Glomerular endothelial cell (primary cell): ENCODE measurements around the gene HSPBAP1. TPM values are rescaled to one million over a fixed set of nuclear protein-coding genes. Genes with fewer than 3 reads are reported as not detected.
"Not testable (repeated sequence)": the region's sequence is repeated elsewhere in the genome, so short reads cannot be mapped to it uniquely, and the experiment has no call there.

Source experiments
- DNase-seq: peaks from one replicate; pipeline ENCODE4 v3.0.0-alpha.2; 2011; ENCODE audit warnings: low read depth, low spot score; ENCODE audit errors: extremely low read depth
- total RNA-seq: library from RNA; depleted of rRNA; stranded (reverse); fragments of >200 nt; gene quantifications from 2 replicates; pipeline ENCODE4 v1.2.3, GENCODE V29; 2015

Gene HSPBAP1
- total RNA-seq, 1 donor from 2014 or later, result 6.4 TPM

- no peak for DNase-seq
These were observed 51.4 kb downstream of the HSPBAP1 start for GRCh38 chr3:122742234-122742633.

- no peak for DNase-seq
These were observed 54.5 kb downstream of the HSPBAP1 start for GRCh38 chr3:122739172-122739571.

GRCh38 chr3:122732682-122733525 lies 60.7 kb downstream of the HSPBAP1 start:
- DNase-seq, result not testable (repeated sequence)

GRCh38 chr3:122730240-122730639 lies 63.4 kb downstream of the HSPBAP1 start:
- no peak for DNase-seq

GRCh38 chr3:122728756-122729514 lies 64.7 kb downstream of the HSPBAP1 start:
- no peak for DNase-seq

GRCh38 chr3:122728186-122728585 lies 65.4 kb downstream of the HSPBAP1 start:
- DNase-seq, result no peak

GRCh38 chr3:122727766-122728165 lies 65.9 kb downstream of the HSPBAP1 start:
- no peak for DNase-seq

GRCh38 chr3:122727294-122727693 lies 66.3 kb downstream of the HSPBAP1 start:
- DNase-seq, result no peak

GRCh38 chr3:122725106-122725505 lies 68.5 kb downstream of the HSPBAP1 start:
- DNase-seq, result no peak

- DNase-seq, result no peak
These were observed 74.2 kb downstream of the HSPBAP1 start for GRCh38 chr3:122719273-122719921.

GRCh38 chr3:122716667-122717066 lies 77.0 kb downstream of the HSPBAP1 start:
- no peak for DNase-seq

- DNase-seq, result peak; percentile 9
These were observed 79.4 kb downstream of the HSPBAP1 start for GRCh38 chr3:122714273-122714672.

GRCh38 chr3:122710616-122711251 lies 82.9 kb downstream of the HSPBAP1 start:
- DNase-seq, result not testable (repeated sequence)

GRCh38 chr3:122705379-122705778 lies 88.3 kb downstream of the HSPBAP1 start:
- DNase-seq, result no peak

GRCh38 chr3:122700193-122700592 lies 93.4 kb downstream of the HSPBAP1 start:
- no peak for DNase-seq

GRCh38 chr3:122697952-122698620 lies 95.5 kb downstream of the HSPBAP1 start:
- DNase-seq, result no peak

- no peak for DNase-seq
These were observed 97.6 kb downstream of the HSPBAP1 start for GRCh38 chr3:122695927-122696561.

- no peak for DNase-seq
These were observed 98.7 kb downstream of the HSPBAP1 start for GRCh38 chr3:122694966-122695365.

- DNase-seq, result no peak
These were observed 101.0 kb downstream of the HSPBAP1 start for GRCh38 chr3:122692674-122693073.

- no peak for DNase-seq
These were observed 102.4 kb downstream of the HSPBAP1 start for GRCh38 chr3:122691195-122691594.
